Prostate gland (tissue), 2 donors: Measurements from ENCODE around the gene BDH2. TPM values are rescaled to one million over a fixed set of nuclear protein-coding genes. Genes with fewer than 3 reads are reported as not detected.

ENCODE experiments used
- DNase-seq: peaks from one replicate; pipeline ENCODE4 v3.0.0-alpha.2; 2019; ENCODE audit warnings: low spot score
- H3K27ac ChIP-seq, 2 donors: fragments of 200-600 bp; sonication (generic); 2 replicates each; pipeline ENCODE4 v1.5.1; 2017 to 2019
- H3K27me3 ChIP-seq: fragments of 200-600 bp; sonication (generic); replicated peaks from 2 replicates; pipeline ENCODE4 v1.5.1; 2019; ENCODE audit not compliant: insufficient read depth
- H3K36me3 ChIP-seq, 2 donors: fragments of 200-600 bp; sonication (generic); 1 replicate in 1 of 2; 2 replicates in 1 of 2; pipeline versions ENCODE4 v1.5.1 to v1.8.1; 2017 to 2019
- H3K4me1 ChIP-seq: fragments of 200-600 bp; sonication (generic); replicated peaks from 2 replicates; pipeline ENCODE4 v1.5.1; 2019
- H3K4me3 ChIP-seq, 2 donors: fragments of 200-600 bp; sonication (generic); 2 replicates each; pipeline ENCODE4 v1.5.1; 2017 to 2019
- H3K9me3 ChIP-seq: fragments of 200-600 bp; sonication (generic); 2 replicates; pipeline ENCODE4 v1.5.1; 2017
- POLR2A ChIP-seq: fragments of 450-650 bp; IDR thresholded peaks from one replicate; pipeline ENCODE4 v1.6.1; 2016; ENCODE audit warnings: antibody characterized with exemption, mild to moderate bottlenecking
- POLR2AphosphoS5 ChIP-seq: sonication (generic); formaldehyde crosslinking; IDR thresholded peaks from one replicate; pipeline ENCODE4 v1.6.1; 2017; ENCODE audit warnings: antibody characterized with exemption
- WGBS: methylation state at CpG from one replicate; pipeline ENCODE4 v1.1.5; 2018; 5-methylcytosine and 5-hydroxymethylcytosine counted together
- intact Hi-C: fragments of 100-400 bp; cut with DNase I; formaldehyde crosslinking; loops from one replicate; pipeline ENCODE4 v1.14.2; 2022
- total RNA-seq, 2 donors: library from RNA; depleted of rRNA; stranded (reverse); fragments of >200 nt; gene quantifications; one replicate each; pipeline ENCODE4 v1.1.0, GENCODE V29; 2016
- TF ChIP-seq, protein P1 (sequence below), 4 experiments: fragments of 200-600 bp in 2 of 4; fragments of 450-650 bp in 2 of 4; sonication (generic) in 2 of 4; IDR thresholded peaks; 1 replicate in 3 of 4; 2 replicates in 1 of 4; pipeline ENCODE4 v1.5.1; 2016 to 2019; ENCODE audit warnings: antibody characterized with exemption in 4 of 4, mild to moderate bottlenecking in 2 of 4, moderate library complexity in 2 of 4

Gene BDH2
- total RNA-seq, 2 donors from 2014 or later = 41.5 to 54.1 TPM

DNA sequence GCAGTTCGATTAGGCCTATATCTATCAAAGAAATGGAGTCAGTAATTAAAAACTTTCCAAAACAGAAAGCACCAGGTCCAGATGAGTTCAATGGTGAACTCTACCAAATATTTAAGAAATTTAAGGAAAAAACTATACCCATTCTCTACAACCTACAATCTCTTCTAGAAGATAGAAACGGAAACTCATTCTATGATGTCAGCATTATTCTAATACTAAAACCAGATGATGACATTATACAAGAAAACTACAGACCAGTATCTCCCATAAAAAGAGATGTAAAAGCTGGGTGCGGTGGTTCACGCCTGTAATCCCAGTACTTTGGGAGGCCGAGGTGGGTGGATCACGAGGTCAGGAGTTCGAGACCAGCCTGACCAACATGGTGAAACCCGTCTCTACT lies 29.5 kb upstream of the BDH2 start:
- Histone ChIP-seq H3K36me3 (no peaks in the 10 kb centered on the region), H3K4me3 (no peak overlapping the region), H3K27ac (no peak overlapping the region), H3K4me1 (no peaks in the 10 kb centered on the region), H3K27me3 (no peaks in the 10 kb centered on the region), H3K9me3 (no peaks in the 10 kb centered on the region)
- intact Hi-C loops = no loop called here
- 97% methylated on average over 8 of the region's 8 CpGs for WGBS
- TF ChIP-seq POLR2A (no peak), POLR2AphosphoS5 (no peak)
- TF ChIP-seq, protein P1, sequence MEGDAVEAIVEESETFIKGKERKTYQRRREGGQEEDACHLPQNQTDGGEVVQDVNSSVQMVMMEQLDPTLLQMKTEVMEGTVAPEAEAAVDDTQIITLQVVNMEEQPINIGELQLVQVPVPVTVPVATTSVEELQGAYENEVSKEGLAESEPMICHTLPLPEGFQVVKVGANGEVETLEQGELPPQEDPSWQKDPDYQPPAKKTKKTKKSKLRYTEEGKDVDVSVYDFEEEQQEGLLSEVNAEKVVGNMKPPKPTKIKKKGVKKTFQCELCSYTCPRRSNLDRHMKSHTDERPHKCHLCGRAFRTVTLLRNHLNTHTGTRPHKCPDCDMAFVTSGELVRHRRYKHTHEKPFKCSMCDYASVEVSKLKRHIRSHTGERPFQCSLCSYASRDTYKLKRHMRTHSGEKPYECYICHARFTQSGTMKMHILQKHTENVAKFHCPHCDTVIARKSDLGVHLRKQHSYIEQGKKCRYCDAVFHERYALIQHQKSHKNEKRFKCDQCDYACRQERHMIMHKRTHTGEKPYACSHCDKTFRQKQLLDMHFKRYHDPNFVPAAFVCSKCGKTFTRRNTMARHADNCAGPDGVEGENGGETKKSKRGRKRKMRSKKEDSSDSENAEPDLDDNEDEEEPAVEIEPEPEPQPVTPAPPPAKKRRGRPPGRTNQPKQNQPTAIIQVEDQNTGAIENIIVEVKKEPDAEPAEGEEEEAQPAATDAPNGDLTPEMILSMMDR (IDR thresholded peaks at IDR 0.05) = no peak
- no peak for DNase-seq

DNA sequence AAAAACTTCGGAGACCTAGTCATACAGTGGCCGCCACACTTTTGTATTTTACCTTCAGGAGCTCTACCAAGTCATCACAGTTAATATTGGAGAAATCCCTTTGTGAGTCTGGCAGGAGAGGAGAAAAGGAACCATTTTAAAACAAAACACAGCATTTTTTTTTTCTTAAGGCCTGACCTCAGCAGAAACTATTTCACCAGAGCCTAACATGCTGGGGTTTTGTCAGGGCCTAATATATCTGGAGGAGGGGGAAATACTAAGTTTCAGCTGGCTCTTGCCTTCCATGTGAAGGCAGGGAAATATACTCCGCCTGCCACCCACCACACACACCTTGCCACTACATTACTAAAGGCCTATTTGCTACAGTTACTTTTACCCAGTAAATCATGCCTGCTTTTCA lies 26.5 kb upstream of the BDH2 start:
- TF ChIP-seq POLR2A = no peak
- TF ChIP-seq, protein P1 (IDR thresholded peaks at IDR 0.05) = no peak
- TF ChIP-seq POLR2AphosphoS5 = no peak
- H3K36me3 ChIP-seq = no peaks in the 10 kb centered on the region
- no peak overlapping the region for H3K4me3 ChIP-seq
- 94% methylated on average over 3 of the region's 3 CpGs for WGBS
- H3K27ac ChIP-seq = no peak overlapping the region
- DNase-seq = no peak
- H3K9me3 ChIP-seq = no peaks in the 10 kb centered on the region
- no peaks in the 10 kb centered on the region for H3K27me3 ChIP-seq
- intact Hi-C loops = no loop called here
- no peaks in the 10 kb centered on the region for H3K4me1 ChIP-seq

DNA sequence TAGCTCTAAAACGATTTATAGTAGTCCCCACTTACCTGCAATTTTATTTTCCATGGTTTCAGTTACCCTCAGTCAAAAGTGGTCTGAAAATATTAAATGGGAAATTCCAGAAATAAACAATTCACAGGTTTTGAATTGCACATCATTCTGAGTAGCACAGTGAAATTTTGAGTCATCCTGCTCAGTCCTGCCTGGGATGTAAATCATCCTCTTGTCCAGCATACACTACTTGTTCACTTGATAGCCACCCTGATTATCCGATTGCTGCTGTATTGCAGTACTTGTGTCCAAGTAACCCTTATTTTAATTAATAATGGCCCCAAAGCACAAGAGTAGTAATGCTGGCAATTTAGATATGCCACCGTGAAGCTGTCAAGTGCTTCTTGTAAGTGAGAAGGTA lies 23.5 kb upstream of the BDH2 start:
- no peaks in the 10 kb centered on the region for H3K27me3 ChIP-seq
- no peaks in the 10 kb centered on the region for H3K36me3 ChIP-seq
- H3K9me3 ChIP-seq = no peaks in the 10 kb centered on the region
- intact Hi-C loops = no loop called here
- DNase-seq = no peak
- H3K4me1 ChIP-seq = no peaks in the 10 kb centered on the region
- no peak overlapping the region for H3K4me3 ChIP-seq
- 76% methylated on average over 3 of the region's 3 CpGs for WGBS
- no peak overlapping the region for H3K27ac ChIP-seq
- TF ChIP-seq POLR2AphosphoS5 = no peak
- TF ChIP-seq, protein P1 (IDR thresholded peaks at IDR 0.05) = no peak

DNA sequence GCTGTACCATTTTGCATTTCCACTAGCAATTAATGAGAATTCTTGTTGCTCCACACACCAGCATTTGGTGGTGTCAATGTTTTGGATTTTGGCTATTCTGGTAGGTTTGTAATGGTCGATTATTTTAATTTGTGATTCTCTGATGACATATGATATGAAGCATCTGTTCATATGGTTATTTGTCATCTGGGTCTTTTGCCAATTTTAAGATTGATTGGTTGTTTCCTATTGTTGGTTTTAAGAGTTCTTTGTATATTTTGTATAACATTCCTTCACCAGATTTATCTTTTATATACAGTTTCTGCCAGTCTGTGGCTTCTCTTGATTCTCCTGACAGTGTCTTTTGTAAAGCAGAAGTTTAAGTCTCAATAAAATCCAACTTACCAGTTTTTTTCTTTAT lies 18.5 kb upstream of the BDH2 start:
- intact Hi-C loops = no loop called here
- Histone ChIP-seq H3K27ac (no peak overlapping the region), H3K27me3 (no peaks in the 10 kb centered on the region), H3K36me3 (no peaks in the 10 kb centered on the region), H3K4me1 (no peaks in the 10 kb centered on the region), H3K9me3 (no peaks in the 10 kb centered on the region), H3K4me3 (no peak overlapping the region)
- WGBS = 91% methylated on average over 1 of the region's 1 CpG
- TF ChIP-seq, protein P1 (IDR thresholded peaks at IDR 0.05) = no peak
- TF ChIP-seq POLR2A (no peak), POLR2AphosphoS5 (no peak)
- DNase-seq = no peak

DNA sequence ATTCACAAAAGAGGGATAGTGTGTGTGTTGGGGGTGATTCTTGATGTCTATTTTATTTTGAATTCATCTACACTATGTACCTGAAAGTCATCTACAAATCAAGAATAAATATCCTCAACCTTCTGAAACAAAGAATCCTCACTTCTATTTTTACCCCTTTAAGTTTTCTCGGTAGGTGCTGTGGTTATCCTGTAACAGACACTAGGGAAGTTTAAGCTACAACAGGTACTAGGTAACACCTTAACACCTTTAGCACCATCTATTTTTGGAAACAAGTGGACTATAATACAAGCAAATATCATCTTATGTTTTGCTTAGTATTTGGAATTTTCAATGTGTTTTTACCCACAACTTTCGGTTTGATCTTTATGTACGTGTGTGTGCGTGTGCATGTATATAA lies 12.0 kb upstream of the BDH2 start:
- TF ChIP-seq, protein P1 (IDR thresholded peaks at IDR 0.05) = no peak
- TF ChIP-seq POLR2A = no peak
- H3K36me3 ChIP-seq = no peaks in the 10 kb centered on the region
- H3K9me3 ChIP-seq = no peaks in the 10 kb centered on the region
- no peak for DNase-seq
- H3K4me1 ChIP-seq = no peaks in the 10 kb centered on the region
- intact Hi-C loops = no loop called here
- H3K27ac ChIP-seq = no peak overlapping the region
- WGBS = 65% methylated on average over 4 of the region's 4 CpGs
- H3K4me3 ChIP-seq = no peak overlapping the region
- no peaks in the 10 kb centered on the region for H3K27me3 ChIP-seq
